ENCODE results near the gene ITSN2. TPM values are rescaled to one million over a fixed set of nuclear protein-coding genes. Genes with fewer than 3 reads are reported as not detected.

Gene ITSN2
- total RNA-seq, 1 experiment from 2014 or later = 26.5 TPM

GRCh38 chr2:24352664-24353063 lies 7.7 kb downstream of the ITSN2 start:
- Histone ChIP-seq H4K20me1 (ENCODE audit: insufficient read depth) (no peaks in the 10 kb centered on the region), H3K79me2 (ENCODE audit: insufficient read depth, low read length) (peaks cover 63% of the 10 kb centered on the region), H3K27me3 (ENCODE audit: insufficient read depth, low read length) (no peaks in the 10 kb centered on the region), H3K9ac (ENCODE audit: low read length) (no peak overlapping the region), H3K4me3 (replicated peaks in 1 of 2; ENCODE audit: low read depth in 1 of 2, low read length in 2 of 2) (no peak overlapping the region), H3K4me1 (ENCODE audit: control insufficient read depth in 1 of 2, insufficient read depth in 2 of 2, low read length in 2 of 2) (no peaks in the 10 kb centered on the region), H3K27ac (ENCODE audit: low read depth, low read length) (no peak overlapping the region), H2AFZ (ENCODE audit: low read depth, low read length, poor library complexity, severe bottlenecking) (no peak overlapping the region), H3K9me2 (ENCODE audit: insufficient read depth) (no peaks in the 10 kb centered on the region), H3K36me3 (ENCODE audit: control insufficient read depth in 1 of 2, insufficient read depth in 2 of 2, low read length in 2 of 2) (no peaks in the 10 kb centered on the region), H3K9me3 (ENCODE audit: control insufficient read depth in 1 of 2, insufficient read depth in 1 of 2, low read depth in 1 of 2, low read length in 2 of 2) (no peaks in the 10 kb centered on the region), H3K4me2 (ENCODE audit: low read length) (no peak overlapping the region)
- no peak for DNase-seq (ENCODE audit: low read depth, low spot score)
- no peak for ATAC-seq
- ChIA-PET CTCF (no interaction called here), POLR2A (no interaction called here), RAD21 (ENCODE audit: low non-redundant PET in 1 of 2, low total read pairs in 2 of 2, uncharacterized antibody in 2 of 2, unreplicated experiment in 2 of 2) (no interaction called here)
- intact Hi-C loops (cut with micrococcal nuclease) = no loop called here
- TF ChIP-seq EZH2phosphoT487 (IDR thresholded peaks at IDR 0.05; ENCODE audit: borderline replicate concordance) (no peak), CTCF (IDR thresholded peaks at IDR 0.05 in 2 of 3, conservative IDR thresholded peaks at IDR 0.05 in 1 of 3; ENCODE audit: borderline replicate concordance in 1 of 3, insufficient read depth in 1 of 3, low read depth in 2 of 3, low read length in 2 of 3) (no peak), CBX3 (IDR thresholded peaks at IDR 0.05; ENCODE audit: low read depth) (no peak), ZBTB33 (IDR thresholded peaks at IDR 0.05; ENCODE audit: extremely low read depth, insufficient replicate concordance, low read length) (no peak), REST (IDR thresholded peaks at IDR 0.05; ENCODE audit: low read depth) (no peak), SRF (IDR thresholded peaks at IDR 0.05; ENCODE audit: low read depth) (no peak), POLR2AphosphoS5 (IDR thresholded peaks at IDR 0.05; ENCODE audit: low read depth, low read length) (no peak), TCF7L2 (IDR thresholded peaks at IDR 0.05; ENCODE audit: borderline replicate concordance, extremely low read depth, insufficient read depth, insufficient read length) (no peak), ZNF274 (IDR thresholded peaks at IDR 0.05; ENCODE audit: low read depth, low read length) (no peak), ZFX (IDR thresholded peaks at IDR 0.05) (no peak), ATF3 (IDR thresholded peaks at IDR 0.05) (no peak), FOSL1 (IDR thresholded peaks at IDR 0.05; ENCODE audit: low read depth) (no peak), JUND (IDR thresholded peaks at IDR 0.05) (no peak), SIN3A (IDR thresholded peaks at IDR 0.05; ENCODE audit: low read depth) (no peak)
- no TSS peak for BruUV-seq (replicated peaks)

Measured in HCT116 (cell line).